Keratinocyte (primary cell): ENCODE results near the gene FOXN1. TPM values are rescaled to one million over a fixed set of nuclear protein-coding genes. Genes with fewer than 3 reads are reported as not detected.

Experiments used
- DNase-seq: peaks from one replicate; pipeline ENCODE4 v3.0.0-alpha.2; 2011; ENCODE audit warnings: low read depth, missing footprints, low spot score
- FAIRE-seq: peaks from 2 replicates; lab custom pipeline; 2011; peaks lifted over from hg19 to GRCh38; lab: Jason Lieb, UNC
- H2AFZ ChIP-seq: 2 replicates; pipeline ENCODE4 v1.6.0; 2012; ENCODE audit warnings: low read length, control low read depth, inconsistent platforms; ENCODE audit not compliant: control insufficient read depth
- H3K27ac ChIP-seq: 2 replicates; pipeline ENCODE4 v1.5.1; 2011; ENCODE audit warnings: low read length; ENCODE audit not compliant: control insufficient read depth, insufficient read depth
- H3K27me3 ChIP-seq: 3 replicates; pipeline ENCODE4 v1.6.0; 2011; ENCODE audit warnings: low read length; ENCODE audit not compliant: control insufficient read depth, insufficient read depth; ENCODE audit errors: extremely low read depth
- H3K36me3 ChIP-seq, 2 experiments: 2 replicates in 1 of 2; 3 replicates in 1 of 2; pipeline ENCODE4 v1.5.1; 2011; ENCODE audit warnings: low read length in 2 of 2, mild to moderate bottlenecking in 1 of 2; ENCODE audit not compliant: control insufficient read depth in 2 of 2, insufficient read depth in 2 of 2; ENCODE audit errors: extremely low read depth in 1 of 2
- H3K4me1 ChIP-seq: 3 replicates; pipeline ENCODE4 v1.5.1; 2011; ENCODE audit warnings: low read length; ENCODE audit not compliant: control insufficient read depth, insufficient read depth; ENCODE audit errors: extremely low read depth
- H3K4me2 ChIP-seq: 3 replicates; pipeline ENCODE4 v1.6.0; 2011; ENCODE audit warnings: low read depth, low read length; ENCODE audit not compliant: control insufficient read depth, insufficient read depth; ENCODE audit errors: extremely low read depth
- H3K4me3 ChIP-seq, 3 experiments: fragments of 200-600 bp in 1 of 3; sonication (generic) in 1 of 3; 2 replicates in 2 of 3; 3 replicates in 1 of 3; pipeline ENCODE4 v1.5.1; 2011 to 2016; ENCODE audit warnings: low read length in 3 of 3, mild to moderate bottlenecking in 3 of 3, control low read depth in 2 of 3, inconsistent platforms in 1 of 3, low read depth in 1 of 3, mixed read lengths in 1 of 3, mixed run types in 1 of 3, moderate library complexity in 1 of 3; ENCODE audit not compliant: control insufficient read depth in 2 of 3, insufficient read depth in 2 of 3; ENCODE audit errors: extremely low read depth in 1 of 3
- H3K79me2 ChIP-seq: 2 replicates; pipeline ENCODE4 v1.6.0; 2012; ENCODE audit warnings: low read length; ENCODE audit not compliant: control insufficient read depth, insufficient read depth
- H3K9ac ChIP-seq: 3 replicates; pipeline ENCODE4 v1.6.0; 2011; ENCODE audit warnings: low read length; ENCODE audit not compliant: control insufficient read depth, insufficient read depth; ENCODE audit errors: extremely low read depth
- H3K9me1 ChIP-seq: 3 replicates; pipeline ENCODE4 v1.6.0; 2011; ENCODE audit warnings: low read length; ENCODE audit not compliant: control insufficient read depth, insufficient read depth; ENCODE audit errors: extremely low read depth
- H3K9me3 ChIP-seq: 2 replicates; pipeline ENCODE4 v1.5.1; 2012; ENCODE audit warnings: low read depth, low read length; ENCODE audit not compliant: control insufficient read depth
- H4K20me1 ChIP-seq: 3 replicates; pipeline ENCODE4 v1.6.0; 2011; ENCODE audit warnings: low read length; ENCODE audit not compliant: control insufficient read depth, insufficient read depth; ENCODE audit errors: extremely low read depth
- CTCF ChIP-seq, 3 experiments: IDR thresholded peaks in 1 of 3; conservative IDR thresholded peaks in 1 of 3; optimal IDR thresholded peaks in 1 of 3; 2 replicates in 2 of 3; 3 replicates in 1 of 3; pipeline versions ENCODE3 to v1.5.1; 2011; ENCODE audit warnings: low read length in 3 of 3, mild to moderate bottlenecking in 3 of 3, moderate library complexity in 2 of 3, control low read depth in 1 of 3, inconsistent platforms in 1 of 3; ENCODE audit not compliant: insufficient read depth in 2 of 3; ENCODE audit errors: extremely low read depth in 1 of 3
- EZH2 ChIP-seq: IDR thresholded peaks from one replicate; pipeline ENCODE4 v1.6.1; 2012; ENCODE audit warnings: inconsistent platforms, mild to moderate bottlenecking, low read length, moderate library complexity
- dilution Hi-C: fragments of 300-500 bp; cut with MboI; formaldehyde crosslinking; loops from one replicate; pipeline ENCODE4 v1.7.0; 2020; ENCODE audit warnings: low sequenced_read_pairs; ENCODE audit not compliant: extremely low pct_ligation_motif_present
- polyA plus RNA-seq, 5 experiments: library from polyadenylated mRNA; depleted of rRNA in 3 of 5; stranded (reverse) in 3 of 5; stranded (forward) in 1 of 5; unstranded in 1 of 5; fragments of >200 nt; gene quantifications; 1 replicate in 1 of 5; 2 replicates in 3 of 5; 3 replicates in 1 of 5; pipeline versions ENCODE4 v1.2.1 to v1.2.3, GENCODE V29; 2011 to 2012; ENCODE audit warnings: missing spikeins in 2 of 5, low read depth in 1 of 5, low replicate concordance in 1 of 5

The FOXN1 gene
- polyA plus RNA-seq, 1 donor (not counting 4 experiments of a cell fraction or from before 2014, with no cell fraction given): 0.29 TPM

- peaks cover 4 to 8% of the 10 kb centered on the region in 2 experiments for H3K36me3 ChIP-seq
- no peaks in the 10 kb centered on the region for H4K20me1 ChIP-seq
- H3K9ac ChIP-seq: no peak overlapping the region
- H3K4me2 ChIP-seq: no peak overlapping the region
- DNase-seq (no peak), FAIRE-seq (no peak)
- no peak overlapping the region for H3K4me3 ChIP-seq
- H3K4me1 ChIP-seq: peaks cover 15% of the 10 kb centered on the region
- TF ChIP-seq CTCF (optimal IDR thresholded peaks at IDR 0.05 in 1 of 3, IDR thresholded peaks at IDR 0.05 in 1 of 3, conservative IDR thresholded peaks at IDR 0.05 in 1 of 3; ENCODE audit: extremely low read depth in 1 of 3, insufficient read depth in 2 of 3, low read length in 3 of 3): no peak
- TF ChIP-seq EZH2: no peak
- no peaks in the 10 kb centered on the region for H3K27me3 ChIP-seq
- dilution Hi-C loops: no loop called here
- H3K9me1 ChIP-seq: no peaks in the 10 kb centered on the region
- H3K27ac ChIP-seq: no peak overlapping the region
- H2AFZ ChIP-seq: no peak overlapping the region
- H3K9me3 ChIP-seq: no peaks in the 10 kb centered on the region
- H3K79me2 ChIP-seq: peaks cover 15% of the 10 kb centered on the region
Measured at GRCh38 chr17:28569446-28569845, 63.3 kb downstream of the FOXN1 start.

DNA sequence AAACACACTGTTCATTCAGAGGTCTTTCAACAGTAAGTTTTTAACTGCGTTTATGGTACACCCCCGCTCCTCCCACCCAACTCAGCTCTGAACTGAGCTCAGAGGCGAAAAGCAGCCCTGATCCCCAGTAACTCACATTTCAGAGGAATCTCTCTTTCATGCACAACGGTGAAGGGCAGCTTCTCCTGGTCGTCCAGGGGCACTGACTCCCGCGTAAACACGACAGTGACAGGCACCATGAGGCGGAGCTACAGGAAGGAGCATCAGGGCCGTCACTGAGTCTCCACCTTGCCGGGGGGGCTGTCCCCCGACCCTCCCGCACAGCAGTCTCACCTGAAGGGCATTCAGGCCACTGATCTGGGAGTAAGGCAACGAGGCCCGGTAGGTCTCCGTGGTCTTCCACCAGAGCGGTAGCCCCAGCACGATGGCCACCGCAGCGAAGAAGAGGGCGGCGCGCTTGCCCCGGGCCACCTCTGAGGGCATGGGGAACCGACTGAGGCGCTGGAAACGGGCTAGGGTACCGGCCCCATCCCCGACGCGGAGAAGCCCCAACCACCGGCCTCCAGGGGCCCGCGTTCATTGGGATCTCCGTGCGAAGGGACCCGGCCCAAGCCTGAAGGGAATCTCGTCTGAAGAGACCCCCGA, 64.7 kb downstream of the FOXN1 start:
- no peaks in the 10 kb centered on the region for H4K20me1 ChIP-seq
- H3K79me2 ChIP-seq: peaks cover 15% of the 10 kb centered on the region
- H3K9ac ChIP-seq: peak overlapping the region; percentile 86
- FAIRE-seq (no peak), DNase-seq (no peak)
- H3K9me1 ChIP-seq: no peaks in the 10 kb centered on the region
- peak overlapping the region; percentile 96 for H2AFZ ChIP-seq
- dilution Hi-C loops: no loop called here
- H3K4me1 ChIP-seq: peaks cover 15% of the 10 kb centered on the region
- H3K27me3 ChIP-seq: no peaks in the 10 kb centered on the region
- TF ChIP-seq EZH2: no peak
- no peak for TF ChIP-seq CTCF (optimal IDR thresholded peaks at IDR 0.05 in 1 of 3, IDR thresholded peaks at IDR 0.05 in 1 of 3, conservative IDR thresholded peaks at IDR 0.05 in 1 of 3; ENCODE audit: extremely low read depth in 1 of 3, insufficient read depth in 2 of 3, low read length in 3 of 3)
- peak overlapping the region; percentile 72 for H3K4me2 ChIP-seq
- H3K27ac ChIP-seq: peak overlapping the region; percentile 55
- peak overlapping the region; percentile 79 to 87 (median 84) for H3K4me3 ChIP-seq
- H3K9me3 ChIP-seq: no peaks in the 10 kb centered on the region
- H3K36me3 ChIP-seq: peaks cover 9 to 10% of the 10 kb centered on the region in 2 experiments
